Fibroblast of the aortic adventitia (primary cell): ENCODE results near the gene IMPG1. TPM values are rescaled to one million over a fixed set of nuclear protein-coding genes. Genes with fewer than 3 reads are reported as not detected.

Experiments
- DNase-seq: peaks from one replicate; pipeline ENCODE4 v3.0.0-alpha.2; 2010; ENCODE audit warnings: low read depth
- H3K4me3 ChIP-seq: 2 replicates; pipeline ENCODE4 v1.5.1; 2011; ENCODE audit warnings: low read depth, mild to moderate bottlenecking, control low read depth, low read length, moderate library complexity
- CTCF ChIP-seq: IDR thresholded peaks from 2 replicates; pipeline ENCODE4 v1.5.1; 2011; ENCODE audit warnings: mild to moderate bottlenecking, low read length, control low read depth, inconsistent platforms; ENCODE audit not compliant: insufficient read depth
- total RNA-seq: library from RNA; depleted of rRNA; stranded (reverse); fragments of >200 nt; gene quantifications from 2 replicates; pipeline ENCODE4 v1.2.3, GENCODE V29; 2012; ENCODE audit warnings: low replicate concordance

The IMPG1 gene
- total RNA-seq, 1 donor = not detected

GRCh38 chr6:75932067-75932466 is 140.4 kb downstream of the IMPG1 start:
- peak; percentile 40 for TF ChIP-seq CTCF
- DNase-seq = no peak
- no peak overlapping the region for H3K4me3 ChIP-seq

GRCh38 chr6:75931011-75931680 is 141.3 kb downstream of the IMPG1 start:
- no peak overlapping the region for H3K4me3 ChIP-seq
- TF ChIP-seq CTCF = no peak
- peak; percentile 44 for DNase-seq

- H3K4me3 ChIP-seq = no peak overlapping the region
- TF ChIP-seq CTCF = no peak
- no peak for DNase-seq
Measured at GRCh38 chr6:75926293-75927168, 145.9 kb downstream of the IMPG1 start.

DNA sequence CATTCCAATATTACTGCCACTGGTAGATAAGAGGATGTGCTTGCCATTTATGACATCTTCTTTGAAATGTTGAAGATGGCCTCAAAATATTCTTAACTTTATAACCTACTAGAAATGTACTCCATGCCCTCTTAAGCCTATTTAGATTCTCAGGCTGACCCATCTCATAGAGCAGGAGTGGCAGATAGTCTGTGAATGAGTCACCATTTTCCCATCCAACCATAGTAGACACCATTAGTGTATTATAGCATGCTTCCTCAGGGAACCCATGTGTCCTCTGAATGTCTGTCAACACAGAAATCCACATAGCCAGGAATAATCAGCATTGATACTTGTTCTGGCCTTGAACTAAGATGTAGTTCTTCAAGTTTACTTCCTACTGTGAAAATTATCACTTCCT is 150.2 kb downstream of the IMPG1 start:
- H3K4me3 ChIP-seq = no peak overlapping the region
- DNase-seq = no peak
- TF ChIP-seq CTCF = no peak

GRCh38 chr6:75913040-75913439 is 159.4 kb downstream of the IMPG1 start:
- DNase-seq = no peak
- no peak for TF ChIP-seq CTCF
- H3K4me3 ChIP-seq = no peak overlapping the region

GRCh38 chr6:75907444-75907843 is 165.0 kb downstream of the IMPG1 start:
- H3K4me3 ChIP-seq = no peak overlapping the region
- DNase-seq = no peak
- TF ChIP-seq CTCF = no peak
